Cardiac fibroblast (primary cell): ENCODE results near the gene SLC9A5.

Source experiments
- DNase-seq, 2 donors: peaks; one replicate each; pipeline versions ENCODE4 v3.0.0 to v3.0.0-alpha.2; 2010; ENCODE audit warnings: low read depth in 2 of 2
- H3K4me3 ChIP-seq, 2 donors: replicated peaks in 1 of 2; 1 replicate in 1 of 2; 2 replicates in 1 of 2; pipeline ENCODE4 v1.5.1; 2011; ENCODE audit warnings: low read depth in 2 of 2, low read length in 2 of 2, mild to moderate bottlenecking in 2 of 2, moderate library complexity in 1 of 2
- CTCF ChIP-seq: IDR thresholded peaks from one replicate; pipeline ENCODE4 v1.5.1; 2011; ENCODE audit warnings: low read depth, mild to moderate bottlenecking, low read length, inconsistent platforms

SLC9A5 gene

GRCh38 chr16:67282447-67282805 is 33.6 kb downstream of the SLC9A5 start:
- no peak for TF ChIP-seq CTCF
- DNase-seq: no peak
- no peak overlapping the region for H3K4me3 ChIP-seq

- no peak overlapping the region for H3K4me3 ChIP-seq
These were observed 34.5 kb downstream of the SLC9A5 start for GRCh38 chr16:67283039-67283825.

GRCh38 chr16:67283826-67284555 is 35.2 kb downstream of the SLC9A5 start:
- TF ChIP-seq CTCF: no peak
- no peak for DNase-seq
- no peak overlapping the region for H3K4me3 ChIP-seq

More at GRCh38 chr16:67283039-67283825, 34.5 kb downstream of the SLC9A5 start:
- peak; percentile 23 to 69 for DNase-seq
- TF ChIP-seq CTCF: peak; percentile 8

- H3K4me3 ChIP-seq: no peak overlapping the region
- TF ChIP-seq CTCF: peak; percentile 73
- peak; percentile 42 to 50 for DNase-seq
These were observed 36.2 kb downstream of the SLC9A5 start for GRCh38 chr16:67284699-67285646.

GRCh38 chr16:67286441-67287235 is 37.9 kb downstream of the SLC9A5 start:
- no peak for DNase-seq
- H3K4me3 ChIP-seq: no peak overlapping the region
- no peak for TF ChIP-seq CTCF

GRCh38 chr16:67287960-67288359 is 39.2 kb downstream of the SLC9A5 start:
- no peak for TF ChIP-seq CTCF
- no peak overlapping the region for H3K4me3 ChIP-seq
- no peak for DNase-seq
